ENCODE data around the gene SPIN3. TPM values are rescaled to one million over a fixed set of nuclear protein-coding genes. Genes with fewer than 3 reads are reported as not detected.

Gene SPIN3
- total RNA-seq, 1 experiment from 2014 or later, result 17.9 TPM

DNA sequence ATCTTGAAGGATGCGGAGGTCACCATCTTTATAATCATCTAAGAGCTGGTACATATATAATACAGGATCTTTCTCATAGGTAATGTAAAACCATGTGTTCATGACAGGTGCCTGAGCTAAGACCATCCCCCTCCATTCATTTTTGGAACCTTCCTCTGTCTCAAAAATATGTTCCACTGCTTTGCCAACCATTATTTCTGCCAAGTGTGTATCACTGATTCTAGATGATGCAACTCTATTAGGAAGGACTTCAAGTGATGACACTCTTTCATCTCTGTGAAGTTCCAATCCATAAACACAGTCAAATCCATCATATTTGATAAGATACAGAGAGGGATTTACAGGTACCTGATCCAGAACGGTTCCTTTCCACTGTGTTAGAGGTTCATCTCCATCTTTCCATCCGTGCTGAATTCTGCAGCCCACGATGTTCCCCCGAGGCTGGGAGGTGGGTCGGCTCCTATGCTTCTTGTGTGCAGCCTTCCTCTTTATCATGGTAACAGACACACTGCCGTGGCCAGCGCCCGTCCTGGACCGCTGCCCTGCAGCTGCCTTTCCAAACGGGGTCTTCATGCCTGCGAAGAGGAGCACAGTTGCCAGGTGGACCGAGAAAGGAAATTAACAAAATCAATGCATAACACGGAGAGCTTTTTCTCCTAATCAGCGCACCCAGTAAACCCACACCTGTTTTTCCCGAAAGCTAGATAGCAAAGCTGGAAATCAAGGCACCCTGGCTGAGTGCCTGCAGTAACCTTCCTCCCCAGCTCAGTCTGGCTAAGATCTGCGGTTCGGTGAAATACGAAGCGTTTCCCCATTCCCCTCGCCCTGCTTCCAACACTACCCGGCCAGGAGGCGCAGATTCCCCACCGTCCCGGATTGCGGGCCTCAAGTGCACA is 718 bp downstream of the SPIN3 start:
- no peaks in the 10 kb centered on the region for H3K27me3 Mint-ChIP-seq (ENCODE audit: insufficient read depth, unreplicated experiment)
- no peaks in the 10 kb centered on the region for H3K4me1 Mint-ChIP-seq (ENCODE audit: low read depth, unreplicated experiment)
- intact Hi-C loops (cut with micrococcal nuclease; ENCODE audit: unreplicated experiment), result loop anchor here (2.0 to 5.0 kb wide), 2 partner anchors 73 to 128 kb away; no protein-coding TSS in a partner anchor
- Histone ChIP-seq H3K27me3 (replicated peaks; ENCODE audit: control insufficient read depth, insufficient read depth, low read length) (no peaks in the 10 kb centered on the region), H3K9me3 (no peaks in the 10 kb centered on the region), H3K4me1 (no peaks in the 10 kb centered on the region), H3K36me3 (ENCODE audit: control insufficient read depth, insufficient read depth, low read length) (no peaks in the 10 kb centered on the region; the same call in none of the 2 replicates), H3K4me3 (ENCODE audit: low read depth, low read length) (peak overlapping the region; percentile 74)
- TF ChIP-seq, protein P1, sequence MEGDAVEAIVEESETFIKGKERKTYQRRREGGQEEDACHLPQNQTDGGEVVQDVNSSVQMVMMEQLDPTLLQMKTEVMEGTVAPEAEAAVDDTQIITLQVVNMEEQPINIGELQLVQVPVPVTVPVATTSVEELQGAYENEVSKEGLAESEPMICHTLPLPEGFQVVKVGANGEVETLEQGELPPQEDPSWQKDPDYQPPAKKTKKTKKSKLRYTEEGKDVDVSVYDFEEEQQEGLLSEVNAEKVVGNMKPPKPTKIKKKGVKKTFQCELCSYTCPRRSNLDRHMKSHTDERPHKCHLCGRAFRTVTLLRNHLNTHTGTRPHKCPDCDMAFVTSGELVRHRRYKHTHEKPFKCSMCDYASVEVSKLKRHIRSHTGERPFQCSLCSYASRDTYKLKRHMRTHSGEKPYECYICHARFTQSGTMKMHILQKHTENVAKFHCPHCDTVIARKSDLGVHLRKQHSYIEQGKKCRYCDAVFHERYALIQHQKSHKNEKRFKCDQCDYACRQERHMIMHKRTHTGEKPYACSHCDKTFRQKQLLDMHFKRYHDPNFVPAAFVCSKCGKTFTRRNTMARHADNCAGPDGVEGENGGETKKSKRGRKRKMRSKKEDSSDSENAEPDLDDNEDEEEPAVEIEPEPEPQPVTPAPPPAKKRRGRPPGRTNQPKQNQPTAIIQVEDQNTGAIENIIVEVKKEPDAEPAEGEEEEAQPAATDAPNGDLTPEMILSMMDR (IDR thresholded peaks at IDR 0.05; ENCODE audit: insufficient read depth in 1 of 2, low read depth in 1 of 2, low read length in 1 of 2, severe bottlenecking in 1 of 2, unreplicated experiment in 1 of 2), result no peak
- BruUV-seq (replicated peaks), result TSS peak; percentile 53
- DNase-seq, result no peak
- peak overlapping the region; percentile 85 for H3K27ac Mint-ChIP-seq (ENCODE audit: unreplicated experiment)
- H3K36me3 Mint-ChIP-seq (ENCODE audit: insufficient read depth, unreplicated experiment), result peaks cover 14% of the 10 kb centered on the region
- no peaks in the 10 kb centered on the region for H3K9me3 Mint-ChIP-seq (ENCODE audit: unreplicated experiment)
- H3K4me3 Mint-ChIP-seq (ENCODE audit: unreplicated experiment), result peak overlapping the region; percentile 92
- ChIA-PET POLR2A (interaction anchor here (1.0 kb wide), 1 partner anchor 127 kb away, joined by 6 read pairs; the partner anchor contains the start of gene SPIN2B), CTCF (interaction anchor here (1.4 kb wide), 1 partner anchor 713 kb away, joined by 3 read pairs; no protein-coding TSS in a partner anchor)

DNA sequence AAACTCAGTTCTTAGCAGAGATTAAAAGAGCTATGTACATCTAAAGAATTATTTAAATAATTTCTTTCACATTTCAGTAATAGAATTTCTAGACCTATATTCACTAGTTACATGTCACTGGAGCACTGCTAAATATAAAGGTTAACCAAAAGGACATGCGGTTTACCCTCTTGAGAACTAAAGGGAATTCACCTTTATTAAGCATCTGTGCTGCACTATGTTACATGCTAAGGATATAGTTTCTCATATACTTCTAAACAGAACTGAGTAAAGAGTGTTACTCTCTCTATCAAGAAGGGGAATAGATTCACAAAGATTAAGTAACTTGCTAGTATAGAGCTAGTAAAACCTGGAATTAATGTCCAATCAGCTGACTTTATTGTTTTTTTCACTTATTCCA is 7.6 kb downstream of the SPIN3 start:
- intact Hi-C loops (cut with micrococcal nuclease; ENCODE audit: unreplicated experiment), result no loop called here
- Mint-ChIP-seq H3K4me1 (ENCODE audit: low read depth, unreplicated experiment) (no peaks in the 10 kb centered on the region), H3K27me3 (ENCODE audit: insufficient read depth, unreplicated experiment) (no peaks in the 10 kb centered on the region), H3K9me3 (ENCODE audit: unreplicated experiment) (no peaks in the 10 kb centered on the region), H3K27ac (ENCODE audit: unreplicated experiment) (no peak overlapping the region), H3K4me3 (ENCODE audit: unreplicated experiment) (no peak overlapping the region), H3K36me3 (ENCODE audit: insufficient read depth, unreplicated experiment) (peaks cover 21% of the 10 kb centered on the region)
- Histone ChIP-seq H3K4me3 (ENCODE audit: low read depth, low read length) (no peak overlapping the region), H3K36me3 (ENCODE audit: control insufficient read depth, insufficient read depth, low read length) (no peaks in the 10 kb centered on the region; the same call in none of the 2 replicates), H3K27me3 (replicated peaks; ENCODE audit: control insufficient read depth, insufficient read depth, low read length) (no peaks in the 10 kb centered on the region), H3K9me3 (no peaks in the 10 kb centered on the region), H3K4me1 (no peaks in the 10 kb centered on the region)
- POLR2A ChIA-PET, result no interaction called here
- no peak for DNase-seq
- BruUV-seq (replicated peaks), result no TSS peak
- TF ChIP-seq, protein P1 (IDR thresholded peaks at IDR 0.05; ENCODE audit: insufficient read depth in 1 of 2, low read depth in 1 of 2, low read length in 1 of 2, severe bottlenecking in 1 of 2, unreplicated experiment in 1 of 2), result no peak
- CTCF ChIA-PET, result no interaction called here

DNA sequence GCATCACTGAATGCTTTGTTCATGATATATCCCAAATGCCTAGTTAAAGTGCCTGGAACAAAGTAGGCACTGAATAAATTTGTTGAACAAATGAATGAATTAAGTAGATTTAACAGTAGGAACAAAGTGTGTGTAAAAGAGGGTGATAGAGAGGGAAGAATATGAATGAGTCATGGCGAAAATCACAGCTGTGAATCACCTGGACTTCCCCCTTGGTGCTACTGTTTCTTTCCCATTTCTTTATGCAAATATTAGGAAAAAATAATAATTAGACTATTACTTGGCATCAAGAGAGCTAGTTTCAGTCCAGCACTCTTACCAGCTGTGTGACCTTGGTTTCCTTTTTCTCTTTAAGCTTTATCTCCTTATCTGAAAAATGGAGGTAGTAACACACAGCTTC is 9.2 kb downstream of the SPIN3 start:
- no peak overlapping the region for H3K4me3 ChIP-seq (ENCODE audit: low read depth, low read length)
- CTCF ChIA-PET, result no interaction called here
- no TSS peak for BruUV-seq (replicated peaks)
- H3K27me3 ChIP-seq (replicated peaks; ENCODE audit: control insufficient read depth, insufficient read depth, low read length), result no peaks in the 10 kb centered on the region
- Mint-ChIP-seq H3K27me3 (ENCODE audit: insufficient read depth, unreplicated experiment) (no peaks in the 10 kb centered on the region), H3K27ac (ENCODE audit: unreplicated experiment) (no peak overlapping the region), H3K36me3 (ENCODE audit: insufficient read depth, unreplicated experiment) (peaks cover 14% of the 10 kb centered on the region), H3K4me1 (ENCODE audit: low read depth, unreplicated experiment) (no peaks in the 10 kb centered on the region), H3K9me3 (ENCODE audit: unreplicated experiment) (no peaks in the 10 kb centered on the region), H3K4me3 (ENCODE audit: unreplicated experiment) (no peak overlapping the region)
- H3K4me1 ChIP-seq, result no peaks in the 10 kb centered on the region
- POLR2A ChIA-PET, result no interaction called here
- no peaks in the 10 kb centered on the region; the same call in 1 of the 2 replicates for H3K36me3 ChIP-seq (ENCODE audit: control insufficient read depth, insufficient read depth, low read length)
- TF ChIP-seq, protein P1 (IDR thresholded peaks at IDR 0.05; ENCODE audit: insufficient read depth in 1 of 2, low read depth in 1 of 2, low read length in 1 of 2, severe bottlenecking in 1 of 2, unreplicated experiment in 1 of 2), result no peak
- H3K9me3 ChIP-seq, result no peaks in the 10 kb centered on the region
- intact Hi-C loops (cut with micrococcal nuclease; ENCODE audit: unreplicated experiment), result no loop called here
- no peak for DNase-seq
